Esophagus squamous epithelium (tissue), 4 donors: ENCODE measurements around the gene PET100.

ENCODE experiments used
- CTCF ChIP-seq, 6 experiments: fragments of 450-650 bp in 4 of 6; fragments of 200-600 bp in 2 of 6; sonication (generic) in 2 of 6; IDR thresholded peaks; one replicate each; pipeline ENCODE4 v1.5.1; 2016 to 2019; ENCODE audit warnings: antibody characterized with exemption in 6 of 6, mild to moderate bottlenecking in 4 of 6, moderate library complexity in 4 of 6
- POLR2A ChIP-seq, 4 donors: fragments of 450-650 bp; IDR thresholded peaks; one replicate each; pipeline ENCODE4 v1.6.1; 2017; ENCODE audit warnings: antibody characterized with exemption in 4 of 4, mild to moderate bottlenecking in 4 of 4, moderate library complexity in 3 of 4

DNA sequence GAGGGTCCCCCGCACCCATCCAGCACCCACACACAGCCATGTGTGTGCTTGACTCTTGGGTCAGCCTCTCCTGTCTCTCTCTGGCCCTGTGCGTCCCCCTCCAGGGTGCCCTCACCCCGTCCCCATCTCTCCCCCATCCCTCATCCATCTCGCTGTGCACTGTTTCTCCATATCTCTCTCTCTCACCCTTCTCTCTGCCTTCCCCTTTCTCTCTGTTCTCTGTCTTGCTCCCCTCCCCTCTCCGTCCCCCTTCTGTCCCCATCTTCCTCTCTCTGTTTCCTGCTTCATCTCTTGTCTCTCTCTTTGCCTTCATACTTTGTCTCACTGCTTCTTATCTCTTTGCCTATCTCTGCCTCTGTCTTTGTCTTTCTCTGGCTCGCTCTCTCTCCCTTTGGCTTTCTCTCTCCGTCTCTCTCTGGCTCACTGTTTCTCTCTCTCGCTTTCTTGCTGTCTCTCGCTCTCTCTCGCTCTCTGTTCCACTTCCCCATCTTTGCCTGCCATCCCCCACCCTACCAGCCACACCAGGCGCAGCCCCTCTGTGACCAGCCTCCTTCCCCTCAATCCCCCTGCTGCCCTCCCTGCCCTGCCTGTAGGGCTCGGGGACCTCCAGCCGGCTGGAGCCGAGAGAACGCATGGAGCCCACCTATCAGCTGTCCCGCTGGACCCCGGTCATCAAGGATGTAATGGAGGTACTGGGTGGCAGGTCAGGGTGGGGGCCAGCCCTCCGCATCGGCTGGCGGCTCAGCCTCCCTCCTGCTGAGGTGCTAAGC lies 16.2 kb downstream of the PET100 start:
- TF ChIP-seq CTCF (IDR thresholded peaks at IDR 0.05), result no peak
- no peak for TF ChIP-seq POLR2A (IDR thresholded peaks at IDR 0.05)
